Measurements from ENCODE around the gene SLC25A12. TPM values are rescaled to one million over a fixed set of nuclear protein-coding genes. Genes with fewer than 3 reads are reported as not detected.
A peak's percentile ranks its signal among the peaks of the same experiment; 100 is the strongest.

Gene SLC25A12
- 10 to 100 TPM; 24.5 to 25.5 TPM for total RNA-seq

GRCh38 chr2:171893824-171894611, at the start of gene SLC25A12:
SLC25A12 (minus strand) TSS chr2:171894244; CDS start chr2:171894214, 30 bp downstream.
- peaks cover 32% of the 10 kb centered on the region for H3K4me1 Mint-ChIP-seq
- H3K9me3 Mint-ChIP-seq, result no peaks in the 10 kb centered on the region
- H3K27ac Mint-ChIP-seq, result peak within 1 kb of the TSS; percentile 89
- H3K36me3 Mint-ChIP-seq, result peaks cover 28% of the 10 kb centered on the region
- DNase-seq, result peak; percentile 83
- H3K27me3 Mint-ChIP-seq, result no peaks in the 10 kb centered on the region
- peak within 1 kb of the TSS; percentile 98 for H3K4me3 Mint-ChIP-seq

- Mint-ChIP-seq H3K27ac (no peak overlapping the region), H3K4me3 (no peak overlapping the region), H3K9me3 (no peaks in the 10 kb centered on the region), H3K4me1 (peaks cover 21% of the 10 kb centered on the region), H3K36me3 (peaks cover 35% of the 10 kb centered on the region), H3K27me3 (no peaks in the 10 kb centered on the region)
- DNase-seq, result no peak
These were observed 47.3 kb upstream of the SLC25A12 start for GRCh38 chr2:171941316-171941699.

- H3K27ac Mint-ChIP-seq, result no peak overlapping the region
- no peak overlapping the region for H3K4me3 Mint-ChIP-seq
- H3K4me1 Mint-ChIP-seq, result peaks cover 26% of the 10 kb centered on the region
These were observed 45.7 kb upstream of the SLC25A12 start for GRCh38 chr2:171939743-171940071.

GRCh38 chr2:171939058-171939742, 45.2 kb upstream of the SLC25A12 start:
- DNase-seq, result no peak
- H3K36me3 Mint-ChIP-seq, result peaks cover 39% of the 10 kb centered on the region
- H3K4me3 Mint-ChIP-seq, result no peak overlapping the region
- H3K27ac Mint-ChIP-seq, result no peak overlapping the region
- H3K27me3 Mint-ChIP-seq, result no peaks in the 10 kb centered on the region
- peaks cover 29% of the 10 kb centered on the region for H3K4me1 Mint-ChIP-seq
- H3K9me3 Mint-ChIP-seq, result no peaks in the 10 kb centered on the region

More at GRCh38 chr2:171939743-171940071, 45.7 kb upstream of the SLC25A12 start:
- DNase-seq, result no peak
- H3K36me3 Mint-ChIP-seq, result peaks cover 41% of the 10 kb centered on the region
- H3K9me3 Mint-ChIP-seq, result no peaks in the 10 kb centered on the region
- no peaks in the 10 kb centered on the region for H3K27me3 Mint-ChIP-seq

- Mint-ChIP-seq H3K4me3 (no peak overlapping the region), H3K36me3 (peaks cover 52% of the 10 kb centered on the region), H3K9me3 (no peaks in the 10 kb centered on the region), H3K27ac (no peak overlapping the region), H3K27me3 (no peaks in the 10 kb centered on the region), H3K4me1 (peaks cover 44% of the 10 kb centered on the region)
- no peak for DNase-seq
These were observed 36.3 kb upstream of the SLC25A12 start for GRCh38 chr2:171930385-171930784.

- no peak overlapping the region for H3K27ac Mint-ChIP-seq
- H3K4me3 Mint-ChIP-seq, result peak overlapping the region; percentile 93
- peaks cover 42% of the 10 kb centered on the region for H3K4me1 Mint-ChIP-seq
- H3K36me3 Mint-ChIP-seq, result peaks cover 31% of the 10 kb centered on the region
- no peaks in the 10 kb centered on the region for H3K27me3 Mint-ChIP-seq
- no peak for DNase-seq
- no peaks in the 10 kb centered on the region for H3K9me3 Mint-ChIP-seq
These were observed 30.3 kb upstream of the SLC25A12 start for GRCh38 chr2:171924170-171924942.

GRCh38 chr2:171923206-171923605, 29.2 kb upstream of the SLC25A12 start:
- H3K4me3 Mint-ChIP-seq, result peak overlapping the region; percentile 93
- H3K9me3 Mint-ChIP-seq, result no peaks in the 10 kb centered on the region
- peaks cover 36% of the 10 kb centered on the region for H3K4me1 Mint-ChIP-seq
- peaks cover 21% of the 10 kb centered on the region for H3K36me3 Mint-ChIP-seq
- peak overlapping the region; percentile 95 for H3K27ac Mint-ChIP-seq
- no peak for DNase-seq
- no peaks in the 10 kb centered on the region for H3K27me3 Mint-ChIP-seq

- Mint-ChIP-seq H3K4me3 (peak within 1 kb of the TSS; percentile 93), H3K27ac (peak within 1 kb of the TSS; percentile 95), H3K36me3 (peaks cover 14% of the 10 kb centered on the region), H3K27me3 (no peaks in the 10 kb centered on the region), H3K4me1 (peaks cover 36% of the 10 kb centered on the region), H3K9me3 (no peaks in the 10 kb centered on the region)
- DNase-seq, result peak; percentile 97
These were observed 28.4 kb upstream of the SLC25A12 start, which contains the start of gene HAT1 for GRCh38 chr2:171922230-171923022. HAT1 (plus strand) TSS chr2:171922461; CDS start chr2:171922501, 40 bp downstream.

- Mint-ChIP-seq H3K4me1 (peaks cover 32% of the 10 kb centered on the region), H3K36me3 (peaks cover 10% of the 10 kb centered on the region), H3K4me3 (peak overlapping the region; percentile 93), H3K27ac (peak overlapping the region; percentile 95), H3K9me3 (no peaks in the 10 kb centered on the region), H3K27me3 (no peaks in the 10 kb centered on the region)
- DNase-seq, result no peak
These were observed 27.9 kb upstream of the SLC25A12 start for GRCh38 chr2:171921970-171922229.

GRCh38 chr2:171919453-171919852, 25.4 kb upstream of the SLC25A12 start:
- no peak for DNase-seq
- H3K27me3 Mint-ChIP-seq, result no peaks in the 10 kb centered on the region
- no peak overlapping the region for H3K27ac Mint-ChIP-seq
- H3K4me3 Mint-ChIP-seq, result no peak overlapping the region
- H3K36me3 Mint-ChIP-seq, result no peaks in the 10 kb centered on the region
- H3K4me1 Mint-ChIP-seq, result peaks cover 22% of the 10 kb centered on the region
- H3K9me3 Mint-ChIP-seq, result no peaks in the 10 kb centered on the region

GRCh38 chr2:171913517-171913916, 19.5 kb upstream of the SLC25A12 start:
- DNase-seq, result no peak
- H3K27me3 Mint-ChIP-seq, result no peaks in the 10 kb centered on the region
- H3K4me1 Mint-ChIP-seq, result no peaks in the 10 kb centered on the region
- H3K36me3 Mint-ChIP-seq, result no peaks in the 10 kb centered on the region
- no peak overlapping the region for H3K4me3 Mint-ChIP-seq
- no peak overlapping the region for H3K27ac Mint-ChIP-seq
- no peaks in the 10 kb centered on the region for H3K9me3 Mint-ChIP-seq

GRCh38 chr2:171910494-171910893, 16.4 kb upstream of the SLC25A12 start:
- Mint-ChIP-seq H3K27ac (no peak overlapping the region), H3K27me3 (no peaks in the 10 kb centered on the region), H3K4me1 (no peaks in the 10 kb centered on the region), H3K36me3 (no peaks in the 10 kb centered on the region), H3K9me3 (no peaks in the 10 kb centered on the region), H3K4me3 (no peak overlapping the region)
- DNase-seq, result no peak

- H3K36me3 Mint-ChIP-seq, result no peaks in the 10 kb centered on the region
- no peaks in the 10 kb centered on the region for H3K9me3 Mint-ChIP-seq
- H3K27ac Mint-ChIP-seq, result no peak overlapping the region
- no peaks in the 10 kb centered on the region for H3K27me3 Mint-ChIP-seq
- no peak overlapping the region for H3K4me3 Mint-ChIP-seq
- no peaks in the 10 kb centered on the region for H3K4me1 Mint-ChIP-seq
- DNase-seq, result no peak
These were observed 15.2 kb upstream of the SLC25A12 start for GRCh38 chr2:171909266-171909665.

GRCh38 chr2:171908235-171908634, 14.2 kb upstream of the SLC25A12 start:
- Mint-ChIP-seq H3K27me3 (no peaks in the 10 kb centered on the region), H3K27ac (no peak overlapping the region), H3K36me3 (no peaks in the 10 kb centered on the region), H3K4me1 (no peaks in the 10 kb centered on the region), H3K9me3 (no peaks in the 10 kb centered on the region), H3K4me3 (no peak overlapping the region)
- DNase-seq, result no peak

Data from activated naive CD8-positive, alpha-beta T cell treated with anti-CD3 and anti-CD28 coated beads for 36 hours (primary cell).